Aorta (tissue), 5 donors: Measurements from ENCODE around the gene EPHA4. TPM values are rescaled to one million over a fixed set of nuclear protein-coding genes. Genes with fewer than 3 reads are reported as not detected.

Experiments used
- ATAC-seq: fragments of 200-7000 bp; cut with Tn5 transposase; one replicate; pipeline ENCODE4 v1.9.1; 2022; ENCODE audit warnings: moderate library complexity; ENCODE audit not compliant: low FRiP score
- DNase-seq, 2 donors: peaks; one replicate each; pipeline ENCODE4 v3.0.0-alpha.2; 2020
- H3K27ac ChIP-seq, 2 donors: one replicate each; pipeline ENCODE4 v1.5.1; 2013; ENCODE audit warnings: low read length in 2 of 2, mild to moderate bottlenecking in 2 of 2, moderate library complexity in 2 of 2, control low read depth in 1 of 2, inconsistent platforms in 1 of 2, low read depth in 1 of 2
- H3K27me3 ChIP-seq, 2 donors: one replicate each; pipeline ENCODE4 v1.6.1; 2013; ENCODE audit warnings: control low read depth in 1 of 2, low read length in 1 of 2, mild to moderate bottlenecking in 1 of 2, moderate library complexity in 1 of 2; ENCODE audit not compliant: insufficient read depth in 2 of 2, control insufficient read depth in 1 of 2
- H3K36me3 ChIP-seq, 2 donors: one replicate each; pipeline ENCODE4 v1.6.1; 2013; ENCODE audit warnings: control low read depth in 1 of 2, low read length in 1 of 2, mild to moderate bottlenecking in 1 of 2; ENCODE audit not compliant: insufficient read depth in 2 of 2, control insufficient read depth in 1 of 2
- H3K4me1 ChIP-seq, 2 donors: one replicate each; pipeline ENCODE4 v1.6.1; 2013; ENCODE audit warnings: low read length in 2 of 2, control low read depth in 1 of 2, mild to moderate bottlenecking in 1 of 2, moderate library complexity in 1 of 2; ENCODE audit not compliant: insufficient read depth in 2 of 2, control insufficient read depth in 1 of 2
- H3K4me3 ChIP-seq, 2 donors: one replicate each; pipeline ENCODE4 v1.5.1; 2013; ENCODE audit warnings: low read length in 2 of 2, control low read depth in 1 of 2, mild to moderate bottlenecking in 1 of 2
- H3K9me3 ChIP-seq: one replicate; pipeline ENCODE4 v1.6.1; 2013; ENCODE audit warnings: mild to moderate bottlenecking, low read length; ENCODE audit not compliant: control insufficient read depth
- WGBS, 2 donors: extraction: QIAGEN DNeasy Blood & Tissue Kit; methylation state at CpG; one replicate each; pipeline ENCODE4 v1.1.7; 2013; 5-methylcytosine and 5-hydroxymethylcytosine counted together
- intact Hi-C, 2 donors: fragments of 100-400 bp; cut with DNase I; formaldehyde crosslinking; loops; one replicate each; pipeline versions ENCODE4 v1.14.2 to v1.15.0; 2022
- polyA plus RNA-seq, 2 donors: library from polyadenylated mRNA; stranded (reverse); fragments of 200-250 nt; gene quantifications; one replicate each; pipeline ENCODE4 v1.2.3, GENCODE V29; 2013
- total RNA-seq, 2 donors: library from RNA; stranded (reverse); fragmentation: NEBNext Ultra II Directional; extraction: Animal tissue kit (Norgen Biotek cat#: 25700); gene quantifications; one replicate each; pipeline ENCODE4 v1.2.1, GENCODE V29; 2021
- donor health status: healthy with polysubstance abuse.
- donor health status: Bipolar disorder and iron deficiency.
- donor health status: DM: no; HTN: no; CAD: no.
- donor health status: DM: no; HTN: no; CAD: no.
- donor health status: DM: yes; HTN: yes; CAD: no.

EPHA4 gene
- total and polyA plus RNA-seq, 4 donors = 2.9 to 32.1 (median 12.6) TPM

DNA sequence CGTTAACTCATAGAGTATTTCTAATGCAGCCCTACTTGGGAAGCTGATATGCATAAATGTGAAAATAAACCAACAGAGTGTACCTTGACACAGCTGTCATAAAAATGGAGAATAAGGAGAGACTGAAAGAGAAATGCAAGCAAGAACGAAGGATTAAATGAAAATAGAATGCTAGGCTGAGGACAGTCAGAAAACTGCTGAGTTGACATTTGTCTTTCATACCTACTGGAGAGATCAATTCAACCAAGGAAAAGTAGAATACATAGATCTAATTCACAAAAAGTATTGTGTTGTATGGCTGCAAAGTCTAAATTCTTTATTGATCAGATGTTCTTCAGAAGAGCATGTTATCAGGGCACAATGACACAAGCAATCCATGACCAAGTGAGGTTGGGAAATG lies 112.0 kb downstream of the EPHA4 start:
- DNase-seq = no peak
- no peaks in the 10 kb centered on the region for H3K4me1 ChIP-seq
- WGBS, 2 donors = 92 to 94% methylated on average over 2 of the region's 2 CpGs
- no peaks in the 10 kb centered on the region for H3K9me3 ChIP-seq
- no peak overlapping the region for H3K4me3 ChIP-seq
- ATAC-seq = no peak
- H3K27ac ChIP-seq = no peak overlapping the region
- intact Hi-C loops = no loop called here
- no peaks in the 10 kb centered on the region for H3K27me3 ChIP-seq
- H3K36me3 ChIP-seq = peaks cover 0 to 3% of the 10 kb centered on the region in 2 donors

DNA sequence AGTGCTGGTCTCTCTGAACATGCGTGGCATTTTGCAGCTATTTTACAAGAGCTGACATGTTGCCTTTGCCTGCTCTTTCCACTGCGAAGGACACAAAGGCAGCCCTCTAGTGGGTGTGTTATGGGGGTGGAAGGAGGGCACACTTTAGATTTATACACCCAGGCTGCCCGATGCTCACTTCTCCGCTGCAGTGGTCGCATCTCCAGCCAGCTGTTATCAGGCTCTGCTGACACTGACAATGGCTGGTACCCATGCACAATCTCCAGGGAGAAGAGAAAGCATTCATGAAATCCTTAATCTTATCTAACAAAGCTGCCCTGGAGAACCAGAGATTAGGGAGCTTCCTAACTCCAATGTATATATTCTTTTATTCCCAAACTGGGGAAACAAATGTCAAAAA lies 113.5 kb downstream of the EPHA4 start:
- DNase-seq (no peak), ATAC-seq (no peak)
- H3K4me1 ChIP-seq = no peaks in the 10 kb centered on the region
- peaks cover 0 to 6% of the 10 kb centered on the region in 2 donors for H3K36me3 ChIP-seq
- 90 to 92% methylated on average over 5 of the region's 5 CpGs for WGBS, 2 donors
- H3K9me3 ChIP-seq = no peaks in the 10 kb centered on the region
- intact Hi-C loops = no loop called here
- H3K27ac ChIP-seq = no peak overlapping the region
- H3K4me3 ChIP-seq = no peak overlapping the region
- no peaks in the 10 kb centered on the region for H3K27me3 ChIP-seq

DNA sequence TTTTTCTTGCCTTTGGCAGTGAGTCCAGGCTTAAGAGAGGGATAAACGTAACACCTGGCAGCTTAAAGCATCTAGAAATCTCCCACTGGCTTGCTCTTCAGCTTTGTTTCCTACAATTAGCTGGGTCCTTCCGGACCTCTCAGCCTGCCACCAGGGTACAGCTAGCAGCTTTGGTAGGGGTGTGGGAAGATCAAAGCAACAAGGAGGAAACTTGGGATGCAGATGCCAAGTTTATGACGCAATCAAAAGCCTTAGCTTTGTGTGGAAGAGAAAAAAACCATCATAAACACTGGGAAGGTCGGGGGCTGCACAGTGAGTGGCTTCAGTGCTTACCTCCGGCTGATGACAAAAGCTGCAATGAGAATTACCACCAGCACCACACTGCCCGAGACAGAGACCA lies 116.9 kb downstream of the EPHA4 start:
- Histone ChIP-seq H3K4me1 (no peaks in the 10 kb centered on the region), H3K27me3 (no peaks in the 10 kb centered on the region), H3K9me3 (no peaks in the 10 kb centered on the region), H3K27ac (no peak overlapping the region), H3K4me3 (no peak overlapping the region), H3K36me3 (peaks cover 0 to 6% of the 10 kb centered on the region in 2 donors)
- WGBS, 2 donors = 87 to 90% methylated on average over 6 of the region's 6 CpGs
- DNase-seq = no peak
- ATAC-seq = peak; percentile 26
- intact Hi-C loops = no loop called here

DNA sequence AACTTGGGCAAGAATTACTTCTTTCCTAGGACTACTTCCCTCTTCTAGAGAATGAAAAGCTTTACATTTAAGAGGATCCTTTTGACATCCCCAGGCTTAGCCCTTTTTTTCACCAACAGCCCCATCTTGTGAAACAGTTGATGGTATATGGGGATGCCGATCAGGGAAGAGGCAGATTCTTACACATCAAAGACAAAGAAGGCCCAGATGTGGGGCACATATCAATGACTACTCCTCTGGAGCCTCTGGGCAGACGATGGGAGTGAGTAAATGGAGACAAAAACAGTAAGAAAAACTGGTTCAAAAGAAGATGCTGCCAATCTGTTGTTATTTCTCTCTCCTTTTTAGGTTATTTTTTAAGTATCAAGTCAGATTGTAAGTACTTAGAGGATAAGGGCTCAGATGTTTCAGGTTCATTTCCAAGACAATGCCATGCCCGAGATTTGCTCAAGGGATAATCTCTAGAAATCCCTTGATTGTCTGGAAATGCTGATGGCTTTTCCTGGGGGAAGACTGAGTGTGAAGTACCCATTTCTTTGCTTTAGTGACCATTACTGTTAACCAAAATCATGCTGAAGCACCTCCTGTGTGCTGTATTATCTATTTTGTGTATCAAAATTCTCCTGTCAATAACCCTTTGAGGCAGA lies 117.5 kb downstream of the EPHA4 start:
- WGBS, 2 donors = 91 to 93% methylated on average over 3 of the region's 3 CpGs
- Histone ChIP-seq H3K9me3 (no peaks in the 10 kb centered on the region), H3K27me3 (no peaks in the 10 kb centered on the region), H3K27ac (no peak overlapping the region), H3K4me1 (no peaks in the 10 kb centered on the region), H3K36me3 (peaks cover 0 to 6% of the 10 kb centered on the region in 2 donors), H3K4me3 (no peak overlapping the region)
- no peak for DNase-seq
- ATAC-seq = no peak
- intact Hi-C loops = no loop called here

DNA sequence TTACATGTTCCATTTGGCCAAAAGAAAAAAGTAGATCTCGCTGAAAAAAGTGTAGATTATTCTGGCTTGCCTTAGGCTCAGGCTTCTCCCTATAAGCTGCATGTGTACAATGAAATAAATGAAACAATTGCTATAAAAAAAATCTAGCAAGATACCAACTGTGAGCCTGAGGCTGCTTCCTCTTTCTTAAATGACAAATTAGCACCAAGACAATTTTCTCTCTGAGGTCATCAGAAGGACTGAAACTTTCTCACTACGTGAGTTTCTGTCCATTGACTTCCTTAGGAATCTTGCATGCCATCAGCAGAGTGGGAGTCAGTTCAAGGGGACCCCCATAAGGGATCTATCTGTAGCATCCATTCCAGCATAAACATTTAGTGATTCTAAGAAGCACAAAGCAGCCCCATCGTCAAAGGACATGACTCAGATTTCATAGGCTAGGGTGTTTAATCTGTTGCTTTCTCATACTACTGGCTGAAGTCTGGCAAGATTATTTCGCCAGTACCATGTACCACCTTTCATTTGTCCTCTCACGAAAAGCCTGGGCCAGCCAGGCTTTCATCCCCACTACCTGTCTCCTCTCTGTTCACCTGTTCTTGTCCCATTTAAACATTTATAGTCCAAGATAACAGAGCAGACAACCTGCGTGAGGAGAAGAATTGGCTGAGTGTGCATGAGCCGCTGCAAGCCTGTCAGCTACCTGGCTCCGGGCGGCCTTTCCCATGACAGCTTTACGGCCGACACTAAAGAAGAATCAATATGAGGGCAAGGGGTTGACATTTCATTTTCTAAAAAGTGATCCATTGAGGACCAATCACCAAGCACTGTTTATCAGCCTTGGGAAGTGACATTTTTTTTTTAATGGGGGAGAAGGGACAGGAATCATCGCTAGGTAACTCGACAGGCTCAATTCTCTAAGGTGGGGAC lies 120.0 kb downstream of the EPHA4 start:
- WGBS, 2 donors = 90 to 91% methylated on average over 13 of the region's 13 CpGs
- DNase-seq = no peak
- no peak overlapping the region for H3K4me3 ChIP-seq
- ATAC-seq = no peak
- H3K36me3 ChIP-seq = peaks cover 0 to 7% of the 10 kb centered on the region in 2 donors
- H3K4me1 ChIP-seq = peaks cover 0 to 3% of the 10 kb centered on the region in 2 donors
- no peak overlapping the region for H3K27ac ChIP-seq
- H3K9me3 ChIP-seq = no peaks in the 10 kb centered on the region
- no peaks in the 10 kb centered on the region for H3K27me3 ChIP-seq
- intact Hi-C loops = no loop called here

DNA sequence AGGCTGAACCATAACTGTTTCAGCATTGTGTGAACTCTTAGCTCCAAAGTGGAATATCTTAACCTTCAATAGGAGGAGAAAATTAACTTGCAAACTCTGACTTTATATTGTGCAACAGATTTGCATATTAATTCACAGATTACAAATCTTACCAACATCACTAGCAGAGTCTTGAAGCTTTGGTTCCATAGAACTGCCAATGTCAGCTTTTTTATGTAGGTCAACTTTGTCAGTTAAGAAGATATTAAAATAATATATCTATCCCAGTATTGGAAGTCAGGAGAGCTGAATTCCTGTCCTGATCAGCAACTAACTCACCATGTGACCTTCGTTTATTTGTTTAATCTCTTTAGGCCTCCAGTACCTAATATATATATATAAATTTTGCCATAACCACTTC lies 121.8 kb downstream of the EPHA4 start:
- 88 to 96% methylated on average over 1 of the region's 1 CpG for WGBS, 2 donors
- intact Hi-C loops = no loop called here

DNA sequence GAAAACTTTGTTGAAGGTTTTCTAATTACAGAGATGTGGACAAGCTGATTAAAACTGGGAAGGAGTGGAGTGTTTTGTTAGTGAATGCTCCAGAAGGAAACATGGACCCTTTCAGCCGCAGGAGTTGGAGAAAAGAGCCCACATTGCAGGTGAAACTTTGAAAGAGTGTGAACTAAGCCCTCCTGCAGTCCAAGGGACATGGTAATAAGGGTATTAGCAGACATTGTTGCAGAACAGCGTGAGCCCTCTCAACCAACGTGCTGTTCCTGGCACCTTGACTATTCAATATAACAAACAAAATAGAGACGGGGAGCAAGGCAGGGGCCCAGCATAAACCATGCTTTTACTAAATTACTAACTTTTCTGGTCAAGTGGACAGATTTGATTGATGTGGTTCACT lies 122.7 kb downstream of the EPHA4 start:
- ATAC-seq (no peak), DNase-seq (no peak)
- H3K36me3 ChIP-seq = peaks cover 0 to 2% of the 10 kb centered on the region in 2 donors
- H3K27me3 ChIP-seq = no peaks in the 10 kb centered on the region
- no peak overlapping the region for H3K4me3 ChIP-seq
- peaks cover 0 to 3% of the 10 kb centered on the region in 2 donors for H3K4me1 ChIP-seq
- H3K9me3 ChIP-seq = no peaks in the 10 kb centered on the region
- intact Hi-C loops = loop anchor here in 1 of 2 donors (10.0 kb wide), 1 partner anchor 115 kb away; no protein-coding TSS in a partner anchor
- no peak overlapping the region for H3K27ac ChIP-seq
- whole genome bisulfite sequencing, 2 donors = 70 to 77% methylated on average over 4 of the region's 4 CpGs

More for the DNA sequence above, 121.8 kb downstream of the EPHA4 start:
- Histone ChIP-seq H3K9me3 (no peaks in the 10 kb centered on the region), H3K36me3 (peaks cover 0 to 6% of the 10 kb centered on the region in 2 donors), H3K4me1 (peaks cover 0 to 3% of the 10 kb centered on the region in 2 donors), H3K27ac (no peak overlapping the region), H3K4me3 (no peak overlapping the region), H3K27me3 (no peaks in the 10 kb centered on the region)
- DNase-seq (no peak), ATAC-seq (no peak)

DNA sequence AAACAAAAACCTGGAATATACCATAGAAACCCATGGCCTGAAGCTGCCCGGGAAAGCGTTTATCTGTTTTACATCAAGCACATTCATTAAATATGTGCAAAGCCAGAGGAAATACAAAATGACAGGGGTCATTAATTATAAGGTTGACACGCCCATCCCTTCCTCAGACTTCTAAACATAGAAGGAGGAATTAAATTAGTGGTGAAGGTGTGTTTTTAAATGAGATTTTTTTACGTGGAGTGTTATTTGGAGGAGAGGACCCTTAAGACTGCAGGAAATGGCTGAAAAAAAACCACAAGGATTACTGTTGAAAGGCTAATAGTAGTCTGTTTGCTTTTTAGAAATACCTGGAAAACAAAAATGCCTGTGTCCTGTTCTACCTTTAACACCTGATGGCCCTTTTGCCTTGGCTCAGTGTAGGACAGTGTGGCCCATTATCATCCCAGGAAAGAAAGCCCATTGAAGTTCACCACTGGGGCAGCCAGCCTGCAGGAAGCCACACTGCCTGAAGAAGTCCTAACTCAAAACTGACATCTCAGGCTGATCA lies 123.2 kb downstream of the EPHA4 start:
- ATAC-seq (no peak), DNase-seq (no peak)
- Histone ChIP-seq H3K27ac (no peak overlapping the region), H3K36me3 (peaks cover 0 to 2% of the 10 kb centered on the region in 2 donors), H3K27me3 (no peaks in the 10 kb centered on the region), H3K4me3 (no peak overlapping the region), H3K4me1 (peaks cover 0 to 3% of the 10 kb centered on the region in 2 donors), H3K9me3 (no peaks in the 10 kb centered on the region)
- 20% methylated on average over 4 of the region's 4 CpGs for WGBS, 2 donors
- intact Hi-C loops = loop anchor here in 1 of 2 donors (10.0 kb wide), 1 partner anchor 116 kb away; no protein-coding TSS in a partner anchor
